IPS DF 19.7 (cell line): ENCODE measurements around the gene SAP30BP.
A peak's percentile ranks its signal among the peaks of the same experiment; 100 is the strongest.
"Not testable (repeated sequence)": the region's sequence is repeated elsewhere in the genome, so short reads cannot be mapped to it uniquely, and the experiment has no call there.

Experiments
- DNase-seq: peaks from one replicate; pipeline ENCODE4 v3.0.0-alpha.2; 2013; ENCODE audit warnings: low read depth, low spot score

Gene SAP30BP

DNA sequence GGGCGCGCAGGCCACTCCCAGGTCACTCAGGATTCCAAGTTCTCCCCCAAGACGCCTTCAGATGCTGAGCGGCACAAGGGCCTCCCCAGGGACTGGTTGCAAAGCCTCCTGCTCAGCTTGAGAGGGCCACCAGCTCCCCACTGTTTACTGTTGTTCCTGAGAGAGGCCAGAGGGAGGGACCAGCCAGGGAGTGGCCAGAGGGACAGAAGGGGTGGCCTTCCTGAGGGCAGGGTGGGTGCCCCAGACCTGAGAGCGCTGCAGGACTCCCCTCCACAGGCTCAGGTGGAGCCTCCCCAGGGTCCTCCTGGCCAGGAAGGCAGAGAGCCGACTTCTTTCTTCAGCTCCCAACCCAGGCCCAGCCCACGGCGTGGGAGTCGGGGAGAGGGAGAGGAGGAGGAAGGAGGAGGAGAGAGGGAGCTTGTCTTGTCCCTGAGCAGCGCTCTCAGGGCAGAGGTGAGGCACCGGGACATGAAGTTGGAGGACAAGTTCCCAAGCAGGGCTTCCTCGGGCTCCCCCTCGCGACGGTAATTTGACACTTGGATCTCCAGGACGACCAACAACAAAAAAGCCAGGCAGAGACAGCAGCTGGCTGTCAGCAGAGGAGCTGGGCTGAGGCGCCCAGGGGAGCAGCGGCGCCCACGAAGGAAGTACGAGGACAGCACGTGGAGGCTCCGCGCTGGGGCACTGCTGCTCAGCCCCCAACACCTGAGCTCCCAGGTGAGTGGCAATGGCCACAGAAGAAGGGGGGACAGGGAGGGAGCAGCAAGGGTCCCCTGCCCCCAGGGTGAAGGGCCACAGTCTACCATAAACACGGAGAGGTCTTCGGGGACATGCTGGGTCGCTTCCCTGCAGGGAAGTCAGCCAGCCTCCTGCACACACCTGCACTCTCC is 33.4 kb upstream of the SAP30BP start:
- DNase-seq = peak; percentile 81

DNA sequence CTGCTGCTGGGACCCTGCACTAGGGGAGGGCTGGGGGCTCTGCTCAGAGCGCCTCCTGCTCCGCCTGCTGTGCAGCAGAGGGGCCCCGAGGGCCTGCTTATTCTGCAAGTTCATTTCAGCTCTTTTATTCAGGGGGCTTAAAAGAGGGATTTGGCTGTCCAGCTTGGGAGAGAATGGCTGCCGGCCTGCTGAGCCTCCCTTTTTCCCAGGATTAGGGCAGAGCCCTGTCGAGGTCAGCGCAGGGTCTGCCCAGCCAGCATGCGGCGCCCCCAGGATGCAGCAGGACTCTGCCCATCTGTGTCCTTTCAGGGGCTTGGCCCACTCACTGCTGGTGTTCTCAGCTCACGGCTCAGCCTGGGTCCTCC is 32.8 kb upstream of the SAP30BP start:
- no peak for DNase-seq

DNA sequence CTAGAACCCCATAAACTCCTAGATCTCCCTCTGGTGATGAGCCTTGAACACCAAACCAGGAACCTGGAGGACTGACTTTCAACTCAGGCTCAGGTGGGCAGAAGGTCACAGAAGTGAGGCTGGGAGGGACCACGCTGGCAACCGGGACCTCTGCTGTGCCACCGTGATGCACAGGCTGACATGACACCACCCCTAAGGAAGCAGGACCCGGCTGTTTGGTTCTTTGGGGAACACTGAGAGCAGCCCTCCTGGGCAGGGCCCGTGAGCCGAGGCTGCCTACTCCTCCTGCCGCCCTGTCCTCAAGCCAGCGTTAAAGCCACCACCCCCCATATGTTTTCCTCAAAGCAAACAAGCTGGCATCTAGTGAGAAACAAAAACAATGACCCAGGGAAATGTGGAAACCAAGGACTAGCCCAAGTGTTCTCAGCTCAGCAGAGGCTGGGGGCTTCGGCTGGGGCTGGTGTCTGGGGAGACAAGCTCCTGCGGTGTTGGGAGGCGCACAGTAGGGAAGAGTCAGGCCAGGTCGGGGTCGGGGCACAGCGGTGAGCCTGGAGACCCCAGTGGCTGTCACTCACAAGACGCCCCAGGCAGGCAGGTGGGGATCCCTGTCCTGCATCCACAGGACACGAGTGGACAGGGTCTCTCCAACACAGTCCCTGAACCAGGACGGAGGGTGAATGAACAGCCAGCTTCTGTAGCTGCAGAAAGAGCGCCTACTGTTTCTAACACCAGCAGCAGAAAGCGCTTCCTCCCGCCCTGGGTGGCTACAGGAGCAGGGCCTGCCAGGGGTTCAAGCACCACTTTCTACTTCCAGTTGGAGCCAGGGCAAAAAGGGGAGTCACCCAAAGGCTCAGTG is 32.2 kb upstream of the SAP30BP start:
- no peak for DNase-seq

DNA sequence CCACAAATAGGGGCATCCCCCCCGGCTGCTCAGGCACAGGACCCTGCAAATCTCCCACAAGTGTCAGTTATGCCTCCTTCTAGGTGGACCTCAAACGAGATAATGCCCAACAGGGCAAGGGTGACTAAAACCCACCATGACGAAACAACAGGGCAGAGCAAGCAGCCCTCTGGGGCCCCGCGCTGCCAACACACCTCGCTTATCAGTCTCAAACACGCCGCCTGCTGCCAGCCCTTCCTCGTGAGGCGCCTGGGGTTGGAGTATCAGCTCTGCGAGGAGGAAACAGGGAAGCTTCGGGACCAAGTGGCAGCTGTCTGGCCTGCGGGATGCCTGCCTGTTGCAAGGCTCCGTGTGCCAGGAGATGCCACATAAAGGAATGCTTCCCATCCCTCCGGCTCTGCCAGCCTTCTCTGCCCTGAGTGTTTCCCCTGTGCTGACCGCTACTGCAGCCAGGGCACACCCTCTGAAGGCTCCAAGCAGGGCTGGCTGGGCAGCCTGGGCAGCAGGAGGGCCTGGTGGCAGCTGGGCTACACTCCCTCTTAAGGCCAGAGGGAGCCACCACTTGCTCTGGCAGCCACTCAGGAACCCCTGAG is 31.4 kb upstream of the SAP30BP start:
- no peak for DNase-seq

DNA sequence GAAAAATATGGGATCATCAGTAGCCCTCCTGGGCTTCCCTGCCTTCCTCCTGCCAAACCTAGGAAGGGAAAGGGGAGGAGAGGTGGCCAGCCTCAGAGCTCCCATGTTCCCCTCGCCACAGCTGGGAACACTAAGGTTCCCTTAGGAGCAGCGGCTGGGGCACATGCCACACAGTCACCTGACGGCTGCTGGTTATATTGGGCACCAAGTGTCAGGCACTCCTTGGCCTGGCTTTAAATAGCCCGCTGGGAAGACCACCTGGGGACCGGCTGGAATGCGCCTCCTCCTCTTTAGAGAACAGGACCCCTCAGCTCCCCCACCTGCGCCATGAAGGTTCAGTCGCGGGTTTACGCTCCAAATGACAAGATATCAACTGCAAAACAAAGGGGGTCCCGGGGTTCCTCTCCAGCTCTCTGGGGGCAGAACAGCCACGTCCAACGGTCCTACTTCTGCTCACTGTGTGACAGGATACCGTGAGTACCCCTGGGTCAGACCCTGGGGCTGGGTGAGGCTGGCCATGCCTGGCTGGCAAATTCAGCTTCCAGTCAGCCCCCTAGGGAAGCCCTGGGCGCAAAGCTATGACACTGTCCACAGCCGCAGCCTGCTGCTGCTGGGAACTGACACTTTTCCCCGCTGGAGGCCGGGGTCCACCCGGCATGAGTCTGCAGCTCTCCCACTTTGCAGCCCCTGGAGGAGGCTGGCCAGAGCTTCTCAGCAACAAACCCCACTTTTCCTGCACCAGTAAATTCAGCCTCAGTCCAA is 30.6 kb upstream of the SAP30BP start:
- no peak for DNase-seq

DNA sequence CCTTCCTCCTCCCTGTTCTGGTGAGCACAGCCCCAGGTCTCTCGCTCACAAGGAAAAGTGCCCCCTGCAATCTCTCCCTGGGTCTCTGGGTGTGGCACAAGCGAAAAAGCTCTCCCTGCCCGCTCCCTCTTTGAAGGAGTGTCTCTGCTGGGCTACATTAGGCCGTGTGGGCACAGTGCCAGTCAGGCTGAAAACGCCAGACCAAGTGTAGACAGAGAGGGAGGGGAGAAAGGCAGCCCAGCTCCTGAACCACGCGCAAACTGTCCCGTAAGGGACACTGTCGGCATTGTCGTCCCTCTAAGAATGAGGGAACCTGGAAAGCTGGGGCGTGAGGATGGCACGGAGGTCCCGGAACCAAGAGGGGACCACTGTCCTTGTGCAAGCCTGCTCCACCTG is 30.0 kb upstream of the SAP30BP start:
- no peak for DNase-seq

DNA sequence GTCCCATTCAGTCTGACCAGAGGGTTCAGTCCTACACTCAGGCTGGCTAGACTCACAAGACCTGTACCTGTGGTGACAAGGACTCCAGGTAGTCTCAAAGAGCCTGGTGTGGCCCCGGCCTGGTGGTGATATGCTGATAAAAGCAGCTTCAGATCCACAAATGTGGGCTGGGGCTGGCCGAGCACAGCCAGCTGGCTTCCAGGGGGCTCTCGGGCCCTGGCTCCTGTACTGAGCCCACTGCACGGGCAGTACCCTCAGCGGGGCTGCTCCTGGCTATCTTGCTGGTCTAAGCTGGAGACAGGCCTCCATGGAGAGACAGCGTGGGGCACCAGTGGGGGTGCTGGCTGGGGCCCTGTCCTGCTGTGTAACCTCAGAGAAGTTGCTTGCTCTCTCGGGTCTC is 29.6 kb upstream of the SAP30BP start:
- no peak for DNase-seq

DNA sequence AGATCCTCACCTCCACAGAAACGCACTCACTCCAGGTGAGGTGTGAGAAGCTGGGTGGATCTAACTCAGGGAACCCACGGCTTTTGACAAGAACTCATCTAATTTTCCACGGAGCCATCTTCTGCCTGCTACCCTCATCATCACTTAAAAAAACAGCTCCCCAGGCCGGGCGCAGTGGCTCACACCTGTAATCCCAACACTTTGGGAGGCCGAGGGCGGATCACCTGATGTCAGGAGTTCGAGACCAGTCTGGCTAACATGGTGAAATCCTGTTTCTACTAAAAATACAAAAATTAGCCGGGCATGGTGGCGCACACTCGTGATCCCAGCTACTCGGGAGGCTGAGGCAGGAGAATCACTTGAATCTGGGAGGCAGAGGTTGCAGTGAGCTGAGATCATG is 29.1 kb upstream of the SAP30BP start:
- DNase-seq = not testable (repeated sequence)

DNA sequence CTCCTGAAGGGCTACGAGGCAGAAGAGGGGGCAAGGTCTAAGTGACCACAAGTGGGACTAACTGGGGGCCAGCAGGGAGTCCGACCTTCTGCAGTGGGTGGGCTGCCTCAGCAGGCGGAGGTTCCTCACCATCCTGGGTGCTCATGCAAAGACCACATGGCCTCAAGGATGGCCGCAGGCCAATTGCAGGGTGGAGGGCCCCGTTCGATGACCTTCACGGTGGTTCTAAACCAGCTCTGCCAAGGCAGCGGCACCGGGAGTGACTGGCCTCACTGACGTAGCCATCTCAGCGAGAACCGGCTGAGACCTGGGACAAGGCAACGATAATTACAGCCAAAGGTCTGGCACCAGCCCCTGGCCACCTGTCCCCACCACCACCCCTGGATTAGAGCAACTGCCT is 28.2 kb upstream of the SAP30BP start:
- DNase-seq = no peak

DNA sequence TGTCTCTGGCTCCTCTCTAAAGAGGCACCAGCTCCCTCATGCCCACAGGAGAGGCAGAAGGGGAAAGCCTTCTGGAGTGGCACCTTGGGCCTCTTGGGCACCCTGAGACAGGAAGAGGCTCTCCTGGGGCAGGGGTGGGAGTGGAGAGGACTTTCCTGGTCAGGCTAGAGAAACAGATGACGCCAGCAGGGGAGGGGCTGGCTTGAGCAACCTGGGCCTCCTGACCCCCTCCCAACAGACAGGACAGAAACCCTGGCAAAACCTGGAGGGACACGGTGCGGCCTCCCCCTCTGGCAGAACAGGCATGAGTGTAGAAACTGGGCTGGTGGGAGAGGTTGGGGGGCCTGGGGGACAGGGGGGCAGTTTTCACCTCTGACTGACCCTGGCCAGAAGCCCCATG is 27.8 kb upstream of the SAP30BP start:
- no peak for DNase-seq

DNA sequence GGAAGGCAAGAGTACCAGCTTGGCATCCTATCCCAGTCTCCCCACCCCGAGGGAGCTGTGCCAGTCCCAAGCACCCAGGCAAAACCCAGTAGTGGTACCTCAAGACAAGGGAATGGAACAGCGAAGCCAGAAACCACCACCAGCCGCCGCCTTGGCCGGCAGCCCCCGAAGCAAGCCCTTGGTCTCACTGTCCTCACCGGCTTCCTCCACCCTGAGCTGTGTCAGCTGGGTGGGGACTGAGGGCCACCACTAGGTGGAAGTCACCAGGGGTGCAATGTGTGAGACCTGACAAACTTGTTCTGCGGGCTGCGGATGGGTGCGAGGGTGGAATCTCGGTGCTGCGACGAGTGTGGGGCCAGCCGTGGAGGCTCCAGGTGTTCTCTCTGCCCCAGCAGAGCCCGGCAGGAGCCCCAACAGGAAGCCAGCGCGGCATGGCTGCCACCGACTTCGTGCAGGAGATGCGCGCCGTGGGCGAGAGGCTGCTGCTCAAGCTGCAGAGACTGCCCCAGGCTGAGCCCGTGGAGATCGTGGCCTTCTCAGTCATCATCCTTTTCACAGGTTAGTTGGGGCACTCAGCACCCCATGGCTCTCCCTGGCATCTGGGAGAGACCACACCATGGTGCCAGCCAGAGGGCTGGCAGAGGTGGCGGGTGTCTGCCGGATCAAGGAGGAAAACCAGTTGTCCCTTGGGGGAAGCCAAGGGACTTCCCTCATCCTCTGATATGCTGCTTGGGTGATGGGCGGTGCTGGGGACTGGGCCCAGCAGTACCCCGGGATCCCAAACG is 27.2 kb upstream of the SAP30BP start:
- DNase-seq = no peak

DNA sequence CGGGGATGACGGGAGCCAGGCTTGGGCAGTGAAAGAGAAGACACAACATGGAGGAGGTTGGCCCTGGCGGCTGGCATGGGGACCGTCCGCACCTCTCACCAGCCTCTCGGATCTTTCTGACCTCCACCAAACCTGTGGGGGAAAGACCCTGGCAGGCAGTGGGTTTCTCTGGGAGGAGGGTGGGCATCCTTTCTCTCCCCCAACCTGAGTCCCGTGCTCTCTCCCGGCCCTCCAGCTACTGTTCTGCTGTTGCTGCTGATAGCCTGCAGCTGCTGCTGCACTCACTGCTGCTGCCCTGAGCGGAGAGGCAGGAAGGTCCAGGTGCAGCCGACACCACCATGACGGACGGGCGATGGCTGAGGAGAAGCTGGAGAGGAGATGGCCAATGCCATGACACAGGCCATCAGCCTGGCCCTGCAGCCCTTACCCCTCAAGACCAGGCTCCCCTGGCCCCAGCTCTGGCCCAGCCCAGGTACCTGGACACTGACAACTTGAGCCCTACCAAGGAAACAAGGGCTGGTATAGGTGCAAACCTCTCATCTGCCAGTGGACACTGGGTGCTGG is 26.5 kb upstream of the SAP30BP start:
- no peak for DNase-seq

DNA sequence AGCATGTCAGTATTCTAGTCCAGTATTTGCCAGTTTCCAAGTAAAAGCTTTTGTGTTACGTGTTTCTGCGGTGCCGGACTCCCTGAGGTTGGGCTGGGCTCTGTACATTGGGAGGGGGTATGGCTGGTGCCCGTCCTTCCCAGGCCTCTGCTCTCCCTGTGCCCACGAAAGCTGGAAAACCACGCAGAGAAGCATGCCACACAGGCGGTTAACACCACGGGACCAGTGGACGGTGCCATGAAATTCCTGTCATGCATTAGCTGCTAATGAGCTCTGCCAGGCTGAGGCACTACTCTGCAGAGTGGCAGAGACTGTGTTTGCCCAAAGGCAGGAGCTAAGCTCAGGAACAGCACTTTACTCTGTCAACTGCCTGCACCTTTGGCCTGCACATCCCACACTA is 25.8 kb upstream of the SAP30BP start:
- no peak for DNase-seq

DNA sequence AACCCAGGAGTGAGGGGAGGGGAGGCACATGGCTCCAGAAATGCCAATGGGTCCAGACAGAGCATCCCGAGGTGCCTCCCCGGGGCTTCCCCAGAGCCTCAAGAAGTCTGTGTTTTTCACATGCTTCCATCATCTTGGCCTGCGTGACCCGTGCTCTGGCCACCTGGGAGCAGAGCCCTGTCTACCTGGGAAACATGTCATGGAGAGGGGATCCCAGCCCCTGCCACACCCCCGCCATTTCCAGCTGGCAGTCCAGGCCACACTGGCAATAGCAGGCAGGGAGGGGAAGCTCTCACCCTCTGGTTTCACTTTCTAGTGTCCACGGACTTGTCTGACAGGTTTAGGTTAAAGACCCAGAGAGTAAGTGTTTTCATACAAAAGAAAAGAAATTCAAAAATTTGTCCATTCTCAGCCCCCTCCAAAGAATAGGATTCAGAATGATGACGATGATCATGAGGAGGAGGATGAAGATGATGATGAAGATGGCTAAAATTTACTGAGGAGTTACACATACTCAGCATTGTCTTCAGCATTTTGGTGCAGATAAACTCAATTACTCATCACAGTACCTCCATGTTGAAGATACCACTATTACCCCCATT is 24.9 kb upstream of the SAP30BP start:
- no peak for DNase-seq

DNA sequence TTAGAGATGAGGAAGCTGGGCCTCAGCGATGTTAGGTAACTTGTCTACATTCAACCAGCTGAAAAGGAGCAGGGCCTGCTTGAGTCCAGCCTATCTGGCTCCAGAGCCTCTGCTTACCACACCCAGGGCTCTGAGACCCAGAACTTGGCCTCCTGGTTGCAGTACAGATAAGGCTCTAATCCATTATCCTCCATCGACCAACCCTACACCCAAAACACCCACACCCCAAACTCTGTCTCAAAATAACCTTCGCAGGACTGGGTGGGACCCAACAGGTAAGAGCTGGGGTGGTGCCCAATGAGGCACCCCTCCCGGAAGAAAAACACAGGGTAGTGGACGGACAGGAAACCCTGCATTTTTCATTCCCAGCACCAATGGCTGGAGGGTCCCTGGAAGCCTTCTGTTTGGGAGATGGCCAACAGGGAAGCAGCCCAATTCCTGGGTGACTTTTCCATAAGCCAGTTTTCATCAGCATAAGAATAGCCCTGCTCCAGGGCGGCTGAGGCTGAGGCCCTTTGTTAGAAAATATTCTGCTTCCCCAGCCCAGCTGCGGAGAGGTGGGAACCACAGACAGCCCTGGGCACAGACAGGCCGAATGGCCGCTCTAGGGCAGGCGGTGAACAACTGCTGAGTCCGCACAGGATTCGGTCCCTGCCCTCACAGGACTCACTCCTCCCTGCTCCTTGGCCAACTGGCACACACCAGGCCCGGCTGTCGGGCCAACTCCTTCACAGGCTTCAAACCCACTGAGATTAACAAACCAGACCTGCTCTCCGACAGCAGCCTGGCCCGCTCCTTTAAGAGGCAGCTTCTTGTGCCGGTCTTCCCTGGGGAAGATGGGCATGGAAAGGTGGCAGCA is 24.1 kb upstream of the SAP30BP start:
- no peak for DNase-seq

DNA sequence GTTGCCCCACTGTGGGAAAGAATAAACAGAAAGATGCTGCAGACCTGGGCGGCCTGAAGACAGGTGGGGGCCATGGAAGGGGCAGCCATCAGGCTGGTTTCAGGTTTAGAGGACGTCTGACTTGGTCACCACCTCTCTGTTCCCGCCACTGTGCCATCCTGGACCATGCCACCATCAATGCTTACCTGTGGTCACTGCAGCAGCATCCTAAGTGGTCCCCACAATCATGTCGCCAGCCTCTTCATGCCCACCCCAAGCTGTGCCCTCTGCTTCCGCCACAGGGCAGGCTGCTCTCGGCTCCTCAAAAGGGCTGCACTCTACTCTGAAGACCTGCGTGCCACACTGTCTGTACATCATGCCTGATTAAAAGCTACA is 23.5 kb upstream of the SAP30BP start:
- DNase-seq = no peak

DNA sequence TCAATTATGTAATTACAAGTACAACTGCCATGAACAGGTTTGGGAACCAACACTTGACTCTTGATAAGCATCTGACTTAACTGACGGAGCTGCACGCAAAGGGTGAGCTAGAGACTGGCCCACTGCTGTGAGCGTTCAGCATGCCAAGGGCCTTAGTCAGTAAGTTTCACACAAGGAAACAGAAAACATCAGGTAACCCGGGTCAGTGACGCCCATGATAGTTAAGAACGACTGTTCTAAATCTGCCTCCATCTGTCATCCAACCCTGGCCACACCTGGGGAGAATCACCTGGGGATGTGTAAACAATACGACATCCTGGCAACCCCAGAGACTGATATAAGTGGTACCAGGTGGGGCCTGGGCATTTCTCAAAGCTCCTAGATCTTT is 21.6 kb upstream of the SAP30BP start:
- no peak for DNase-seq

DNA sequence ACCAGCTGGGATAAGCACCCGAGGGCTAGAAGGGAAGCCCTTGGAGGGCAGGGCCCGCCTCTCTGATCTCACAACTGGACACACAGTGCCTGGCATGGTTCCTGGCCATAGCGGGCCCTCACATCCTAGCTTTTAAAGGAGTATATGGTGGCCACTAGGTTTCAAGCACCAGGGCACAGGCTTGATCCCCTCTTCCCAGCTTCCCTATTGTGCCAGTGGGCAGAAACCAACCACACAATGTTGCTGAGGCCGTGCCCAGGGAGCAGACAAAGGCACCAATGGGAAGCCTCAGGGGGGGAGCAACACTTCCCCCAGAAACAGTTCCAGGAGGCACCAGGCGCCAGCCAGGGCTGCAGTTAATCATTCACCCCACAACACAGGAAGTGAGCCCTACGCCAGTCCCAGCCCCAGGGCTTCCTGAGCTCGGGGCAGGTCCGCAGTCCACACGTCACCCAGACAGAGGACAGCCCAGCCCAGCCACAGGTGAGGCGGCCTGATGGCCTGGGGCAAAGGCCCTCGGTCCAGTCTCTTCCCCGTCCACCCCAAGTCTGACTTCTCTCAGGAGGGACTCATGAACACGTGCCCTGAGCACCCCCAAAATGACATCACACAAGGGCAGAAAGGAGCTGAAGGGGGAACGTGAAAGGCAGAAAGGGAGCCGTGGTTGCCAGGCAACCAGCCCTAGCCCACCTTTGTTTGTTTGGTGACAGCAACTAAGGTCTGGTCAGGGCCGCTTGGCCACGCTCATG is 21.1 kb upstream of the SAP30BP start:
- no peak for DNase-seq

DNA sequence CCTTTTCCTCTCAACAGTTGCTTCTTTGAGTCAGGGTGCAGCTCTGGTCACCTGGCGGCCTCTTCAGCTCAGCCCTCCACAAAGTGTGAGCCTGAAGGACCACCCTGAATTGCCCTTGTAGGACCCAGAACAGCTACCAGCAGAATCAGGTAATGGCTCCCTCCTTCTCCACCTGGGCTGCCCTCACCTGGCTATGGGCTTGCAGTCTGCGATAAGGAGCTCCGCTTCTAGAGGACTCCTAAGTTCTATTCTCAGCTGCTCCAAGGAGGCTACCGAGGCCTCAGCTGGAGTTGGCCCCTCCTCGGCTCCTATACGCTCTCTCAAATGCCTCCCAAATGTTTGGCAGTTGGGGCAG is 20.5 kb upstream of the SAP30BP start:
- no peak for DNase-seq
